Tibial nerve (tissue), 4 donors: ENCODE results near the gene EMID1. TPM values are rescaled to one million over a fixed set of nuclear protein-coding genes. Genes with fewer than 3 reads are reported as not detected.

ENCODE experiments used
- DNase-seq, 2 donors: peaks; one replicate each; pipeline ENCODE4 v3.0.0-alpha.2; 2019; ENCODE audit warnings: low spot score in 2 of 2
- H3K27ac ChIP-seq, 4 donors: fragments of 200-600 bp; sonication (generic) in 3 of 4; one replicate each; pipeline ENCODE4 v1.5.1; 2017 to 2019; ENCODE audit warnings: mild to moderate bottlenecking in 1 of 4
- H3K27me3 ChIP-seq, 2 donors: fragments of 200-600 bp; sonication (generic) in 1 of 2; one replicate each; pipeline versions ENCODE4 v1.5.1 to v1.6.0; 2017 to 2019
- H3K36me3 ChIP-seq, 3 donors: fragments of 200-600 bp; sonication (generic); one replicate each; pipeline ENCODE4 v1.5.1; 2018 to 2019
- H3K4me1 ChIP-seq, 4 donors: fragments of 200-600 bp; sonication (generic) in 3 of 4; one replicate each; pipeline ENCODE4 v1.5.1; 2017 to 2019
- H3K4me3 ChIP-seq, 4 donors: fragments of 200-600 bp; sonication (generic) in 3 of 4; one replicate each; pipeline ENCODE4 v1.5.1; 2017 to 2019; ENCODE audit warnings: mild to moderate bottlenecking in 1 of 4, moderate library complexity in 1 of 4
- H3K9me3 ChIP-seq, 4 donors: fragments of 200-600 bp; sonication (generic) in 3 of 4; one replicate each; pipeline ENCODE4 v1.5.1; 2017 to 2019
- EP300 ChIP-seq, 2 donors: sonication (generic); formaldehyde crosslinking; IDR thresholded peaks; one replicate each; pipeline ENCODE4 v1.6.1; 2017; ENCODE audit warnings: antibody characterized with exemption in 2 of 2, mild to moderate bottlenecking in 1 of 2
- POLR2A ChIP-seq, 2 donors: fragments of 450-650 bp; IDR thresholded peaks; one replicate each; pipeline ENCODE4 v1.6.1; 2017; ENCODE audit warnings: antibody characterized with exemption in 2 of 2, mild to moderate bottlenecking in 2 of 2, moderate library complexity in 2 of 2
- WGBS, 2 donors: methylation state at CpG; one replicate each; pipeline ENCODE4 v1.1.5; 2018; 5-methylcytosine and 5-hydroxymethylcytosine counted together
- total RNA-seq, 4 donors: library from RNA; depleted of rRNA; stranded (reverse); fragments of >200 nt; gene quantifications; one replicate each; pipeline ENCODE4 v1.1.0, GENCODE V29; 2016
- TF ChIP-seq, protein P1 (sequence below), 5 experiments: fragments of 200-600 bp in 3 of 5; fragments of 450-650 bp in 2 of 5; sonication (generic) in 3 of 5; IDR thresholded peaks; one replicate each; pipeline ENCODE4 v1.5.1; 2016 to 2019; ENCODE audit warnings: antibody characterized with exemption in 5 of 5, mild to moderate bottlenecking in 3 of 5, moderate library complexity in 2 of 5

EMID1 gene
- total RNA-seq, 4 donors from 2014 or later: 1.0 to 9.9 (median 3.0) TPM

DNA sequence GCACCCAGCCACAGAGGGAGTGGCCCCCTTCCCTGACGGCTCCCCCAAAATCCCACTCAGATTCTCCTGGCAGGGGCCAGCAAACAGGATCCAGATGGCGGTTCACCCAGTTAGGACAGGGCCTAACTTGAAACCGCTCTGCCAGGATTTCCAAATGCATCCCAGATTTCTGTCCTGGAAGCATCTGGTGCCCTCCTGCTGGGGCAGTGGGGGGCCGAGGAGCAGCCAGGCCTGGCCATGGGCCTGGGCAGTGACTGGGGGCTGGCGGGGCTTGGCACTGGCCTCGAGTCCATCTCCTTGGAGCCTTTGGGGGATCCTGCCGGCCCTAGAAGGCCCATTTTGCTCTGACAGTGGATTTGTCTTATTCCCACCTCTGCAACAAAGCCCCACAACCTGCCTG lies 17.9 kb upstream of the EMID1 start:
- H3K4me1 ChIP-seq: no peaks in the 10 kb centered on the region
- WGBS, 2 donors: 76 to 81% methylated on average over 7 of the region's 7 CpGs
- no peaks in the 10 kb centered on the region for H3K27me3 ChIP-seq
- TF ChIP-seq POLR2A (IDR thresholded peaks at IDR 0.05): no peak
- TF ChIP-seq, protein P1, sequence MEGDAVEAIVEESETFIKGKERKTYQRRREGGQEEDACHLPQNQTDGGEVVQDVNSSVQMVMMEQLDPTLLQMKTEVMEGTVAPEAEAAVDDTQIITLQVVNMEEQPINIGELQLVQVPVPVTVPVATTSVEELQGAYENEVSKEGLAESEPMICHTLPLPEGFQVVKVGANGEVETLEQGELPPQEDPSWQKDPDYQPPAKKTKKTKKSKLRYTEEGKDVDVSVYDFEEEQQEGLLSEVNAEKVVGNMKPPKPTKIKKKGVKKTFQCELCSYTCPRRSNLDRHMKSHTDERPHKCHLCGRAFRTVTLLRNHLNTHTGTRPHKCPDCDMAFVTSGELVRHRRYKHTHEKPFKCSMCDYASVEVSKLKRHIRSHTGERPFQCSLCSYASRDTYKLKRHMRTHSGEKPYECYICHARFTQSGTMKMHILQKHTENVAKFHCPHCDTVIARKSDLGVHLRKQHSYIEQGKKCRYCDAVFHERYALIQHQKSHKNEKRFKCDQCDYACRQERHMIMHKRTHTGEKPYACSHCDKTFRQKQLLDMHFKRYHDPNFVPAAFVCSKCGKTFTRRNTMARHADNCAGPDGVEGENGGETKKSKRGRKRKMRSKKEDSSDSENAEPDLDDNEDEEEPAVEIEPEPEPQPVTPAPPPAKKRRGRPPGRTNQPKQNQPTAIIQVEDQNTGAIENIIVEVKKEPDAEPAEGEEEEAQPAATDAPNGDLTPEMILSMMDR (IDR thresholded peaks at IDR 0.05): no peak
- TF ChIP-seq EP300 (IDR thresholded peaks at IDR 0.05): no peak
- H3K36me3 ChIP-seq: no peaks in the 10 kb centered on the region
- DNase-seq: no peak
- H3K9me3 ChIP-seq: no peaks in the 10 kb centered on the region
- H3K4me3 ChIP-seq: no peak overlapping the region
- no peak overlapping the region for H3K27ac ChIP-seq

- H3K9me3 ChIP-seq: peaks cover 0 to 5% (median 0%) of the 10 kb centered on the region in 4 donors
- TF ChIP-seq POLR2A (IDR thresholded peaks at IDR 0.05): no peak
- TF ChIP-seq, protein P1 (IDR thresholded peaks at IDR 0.05): no peak
- TF ChIP-seq EP300 (IDR thresholded peaks at IDR 0.05): no peak
- no peaks in the 10 kb centered on the region for H3K4me1 ChIP-seq
- no peaks in the 10 kb centered on the region for H3K27me3 ChIP-seq
- 82 to 83% methylated on average over 7 to 8 of the region's 8 CpGs for WGBS, 2 donors
- H3K4me3 ChIP-seq: no peak overlapping the region
- no peak overlapping the region for H3K27ac ChIP-seq
- no peaks in the 10 kb centered on the region for H3K36me3 ChIP-seq
- DNase-seq: no peak
These were observed 15.6 kb upstream of the EMID1 start for GRCh38 chr22:29190051-29190450.

DNA sequence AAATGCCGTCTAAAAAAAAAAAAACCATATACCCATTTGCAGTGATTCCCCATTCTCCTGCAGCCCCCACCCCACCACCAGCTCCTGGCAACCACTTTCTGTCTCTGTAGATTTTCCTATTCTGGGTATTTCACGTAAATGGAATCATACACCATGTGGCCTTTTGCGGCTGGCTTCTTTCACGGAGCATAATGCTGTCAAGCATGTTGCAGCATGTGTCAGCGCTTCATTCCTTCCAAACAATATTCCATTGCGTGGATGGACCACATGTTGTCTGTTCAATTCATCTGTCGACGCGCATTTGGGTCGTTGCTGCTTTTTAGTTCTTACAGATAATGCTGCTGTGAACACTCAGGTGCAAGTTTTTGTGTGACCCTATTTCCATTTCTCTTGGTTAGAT lies 14.8 kb upstream of the EMID1 start:
- Histone ChIP-seq H3K4me1 (no peaks in the 10 kb centered on the region), H3K9me3 (peaks cover 0 to 5% (median 0%) of the 10 kb centered on the region in 4 donors), H3K27ac (no peak overlapping the region), H3K36me3 (no peaks in the 10 kb centered on the region), H3K4me3 (no peak overlapping the region), H3K27me3 (no peaks in the 10 kb centered on the region)
- DNase-seq: no peak
- TF ChIP-seq POLR2A (IDR thresholded peaks at IDR 0.05): no peak
- TF ChIP-seq, protein P1 (IDR thresholded peaks at IDR 0.05): no peak
- TF ChIP-seq EP300 (IDR thresholded peaks at IDR 0.05): no peak
- 88 to 89% methylated on average over 10 of the region's 10 CpGs for WGBS, 2 donors

DNA sequence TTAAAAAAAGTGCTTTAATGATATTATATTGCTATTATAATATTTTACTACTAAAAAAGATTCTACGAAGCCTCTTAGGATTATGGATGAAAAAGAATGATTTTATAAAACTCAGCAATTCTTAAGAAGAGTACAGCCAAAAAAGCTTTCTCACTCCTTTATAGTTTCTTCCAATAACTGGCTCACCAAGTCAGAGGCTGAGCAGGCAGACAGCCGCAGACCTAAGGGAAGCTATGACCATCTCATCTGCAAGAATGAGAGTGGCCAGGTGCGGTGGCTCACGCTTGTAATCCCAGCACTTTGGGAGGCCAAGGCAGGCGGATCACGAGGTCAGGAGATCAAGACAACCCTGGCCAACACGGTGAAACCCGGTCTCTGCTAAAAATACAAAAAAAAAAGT lies 12.7 kb upstream of the EMID1 start:
- no peaks in the 10 kb centered on the region for H3K4me1 ChIP-seq
- TF ChIP-seq, protein P1 (IDR thresholded peaks at IDR 0.05): no peak
- TF ChIP-seq EP300 (IDR thresholded peaks at IDR 0.05) (no peak), POLR2A (IDR thresholded peaks at IDR 0.05) (no peak)
- peaks cover 0 to 5% (median 0%) of the 10 kb centered on the region in 4 donors for H3K9me3 ChIP-seq
- no peaks in the 10 kb centered on the region for H3K27me3 ChIP-seq
- no peak overlapping the region for H3K27ac ChIP-seq
- 77 to 78% methylated on average over 8 of the region's 8 CpGs for WGBS, 2 donors
- DNase-seq: no peak
- H3K4me3 ChIP-seq: no peak overlapping the region
- H3K36me3 ChIP-seq: no peaks in the 10 kb centered on the region

DNA sequence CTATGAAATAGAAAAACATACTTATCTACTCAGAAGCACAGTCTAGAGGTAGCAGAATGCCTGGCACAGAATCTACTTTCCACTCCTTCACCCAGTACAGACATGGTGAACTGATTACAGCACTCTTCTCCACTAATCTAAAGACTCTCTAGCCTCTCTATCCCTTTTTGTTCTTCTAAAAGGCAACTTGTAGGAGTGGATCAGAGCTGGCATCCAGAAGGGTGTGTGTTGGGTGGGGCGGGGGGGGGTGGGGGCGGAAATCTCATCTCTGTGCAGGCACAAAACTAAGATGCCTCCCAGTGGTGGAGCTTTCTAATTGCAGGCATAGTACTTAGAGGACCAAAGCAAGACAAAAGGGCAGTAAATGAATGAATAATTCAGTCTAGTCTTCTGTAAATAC lies 11.5 kb upstream of the EMID1 start:
- WGBS, 2 donors: 84 to 89% methylated on average over 2 of the region's 2 CpGs
- Histone ChIP-seq H3K36me3 (no peaks in the 10 kb centered on the region), H3K9me3 (peaks cover 0 to 5% (median 0%) of the 10 kb centered on the region in 4 donors), H3K27me3 (no peaks in the 10 kb centered on the region), H3K4me1 (no peaks in the 10 kb centered on the region), H3K27ac (no peak overlapping the region), H3K4me3 (no peak overlapping the region)
- DNase-seq: no peak
- no peak for TF ChIP-seq POLR2A (IDR thresholded peaks at IDR 0.05)
